OCI-LY7 (cell line): ENCODE results near the gene CALM1.

Experiments used
- CTCF ChIP-seq: fragments of 200-600 bp; sonication (generic); conservative IDR thresholded peaks from 2 replicates; pipeline ENCODE4 v1.5.1; 2014; ENCODE audit warnings: mild to moderate bottlenecking, antibody characterized with exemption, low read length, moderate library complexity, mixed read lengths
- EZH2phosphoT487 ChIP-seq: fragments of 200-600 bp; sonication (generic); IDR thresholded peaks from 2 replicates; pipeline ENCODE4 v1.6.1; 2018; ENCODE audit warnings: low read depth, borderline replicate concordance, mild to moderate bottlenecking, mixed run types, antibody characterized with exemption, low read length, moderate library complexity, mixed read lengths

DNA sequence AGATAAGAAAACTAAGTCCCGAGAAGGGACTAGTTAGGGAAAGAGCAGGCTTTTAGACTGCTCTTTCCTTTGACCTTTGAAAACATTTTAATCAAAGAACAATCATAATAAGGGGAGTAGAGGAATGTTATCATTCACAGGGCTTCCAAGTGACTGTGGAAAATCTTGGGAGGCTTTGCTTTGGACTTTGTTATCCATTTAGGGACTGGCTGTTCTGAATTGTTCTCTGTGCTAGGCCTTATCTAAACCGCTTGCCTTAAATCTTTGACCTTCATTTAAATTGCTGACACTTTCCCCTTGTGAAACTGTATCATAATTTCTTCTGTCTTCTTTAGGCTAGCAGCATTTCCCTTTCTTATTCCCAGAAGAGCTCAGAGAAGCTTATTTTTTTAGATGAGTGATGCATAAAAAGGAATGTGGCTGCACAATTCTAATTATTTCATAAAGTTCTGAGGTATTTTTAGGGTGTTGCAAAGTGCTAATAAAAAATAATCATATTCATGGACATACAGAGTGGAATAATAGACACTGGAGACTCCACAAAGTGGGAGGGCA lies 9.5 kb upstream of the CALM1 start:
- TF ChIP-seq CTCF: no peak
- no peak for TF ChIP-seq EZH2phosphoT487
